Keratinocyte (primary cell): ENCODE measurements around the gene VAMP8. TPM values are rescaled to one million over a fixed set of nuclear protein-coding genes. Genes with fewer than 3 reads are reported as not detected.

Experiments used
- DNase-seq: peaks from one replicate; pipeline ENCODE4 v3.0.0-alpha.2; 2011; ENCODE audit warnings: low read depth, missing footprints, low spot score
- FAIRE-seq: peaks from 2 replicates; lab custom pipeline; 2011; peaks lifted over from hg19 to GRCh38; lab: Jason Lieb, UNC
- H2AFZ ChIP-seq: 2 replicates; pipeline ENCODE4 v1.6.0; 2012; ENCODE audit warnings: low read length, control low read depth, inconsistent platforms; ENCODE audit not compliant: control insufficient read depth
- H3K27ac ChIP-seq: 2 replicates; pipeline ENCODE4 v1.5.1; 2011; ENCODE audit warnings: low read length; ENCODE audit not compliant: control insufficient read depth, insufficient read depth
- H3K27me3 ChIP-seq: 3 replicates; pipeline ENCODE4 v1.6.0; 2011; ENCODE audit warnings: low read length; ENCODE audit not compliant: control insufficient read depth, insufficient read depth; ENCODE audit errors: extremely low read depth
- H3K36me3 ChIP-seq, 2 experiments: 2 replicates in 1 of 2; 3 replicates in 1 of 2; pipeline ENCODE4 v1.5.1; 2011; ENCODE audit warnings: low read length in 2 of 2, mild to moderate bottlenecking in 1 of 2; ENCODE audit not compliant: control insufficient read depth in 2 of 2, insufficient read depth in 2 of 2; ENCODE audit errors: extremely low read depth in 1 of 2
- H3K4me1 ChIP-seq: 3 replicates; pipeline ENCODE4 v1.5.1; 2011; ENCODE audit warnings: low read length; ENCODE audit not compliant: control insufficient read depth, insufficient read depth; ENCODE audit errors: extremely low read depth
- H3K4me2 ChIP-seq: 3 replicates; pipeline ENCODE4 v1.6.0; 2011; ENCODE audit warnings: low read depth, low read length; ENCODE audit not compliant: control insufficient read depth, insufficient read depth; ENCODE audit errors: extremely low read depth
- H3K4me3 ChIP-seq, 3 experiments: fragments of 200-600 bp in 1 of 3; sonication (generic) in 1 of 3; 2 replicates in 2 of 3; 3 replicates in 1 of 3; pipeline ENCODE4 v1.5.1; 2011 to 2016; ENCODE audit warnings: low read length in 3 of 3, mild to moderate bottlenecking in 3 of 3, control low read depth in 2 of 3, inconsistent platforms in 1 of 3, low read depth in 1 of 3, mixed read lengths in 1 of 3, mixed run types in 1 of 3, moderate library complexity in 1 of 3; ENCODE audit not compliant: control insufficient read depth in 2 of 3, insufficient read depth in 2 of 3; ENCODE audit errors: extremely low read depth in 1 of 3
- H3K79me2 ChIP-seq: 2 replicates; pipeline ENCODE4 v1.6.0; 2012; ENCODE audit warnings: low read length; ENCODE audit not compliant: control insufficient read depth, insufficient read depth
- H3K9ac ChIP-seq: 3 replicates; pipeline ENCODE4 v1.6.0; 2011; ENCODE audit warnings: low read length; ENCODE audit not compliant: control insufficient read depth, insufficient read depth; ENCODE audit errors: extremely low read depth
- H3K9me1 ChIP-seq: 3 replicates; pipeline ENCODE4 v1.6.0; 2011; ENCODE audit warnings: low read length; ENCODE audit not compliant: control insufficient read depth, insufficient read depth; ENCODE audit errors: extremely low read depth
- H3K9me3 ChIP-seq: 2 replicates; pipeline ENCODE4 v1.5.1; 2012; ENCODE audit warnings: low read depth, low read length; ENCODE audit not compliant: control insufficient read depth
- H4K20me1 ChIP-seq: 3 replicates; pipeline ENCODE4 v1.6.0; 2011; ENCODE audit warnings: low read length; ENCODE audit not compliant: control insufficient read depth, insufficient read depth; ENCODE audit errors: extremely low read depth
- EZH2 ChIP-seq: IDR thresholded peaks from one replicate; pipeline ENCODE4 v1.6.1; 2012; ENCODE audit warnings: inconsistent platforms, mild to moderate bottlenecking, low read length, moderate library complexity
- dilution Hi-C: fragments of 300-500 bp; cut with MboI; formaldehyde crosslinking; loops from one replicate; pipeline ENCODE4 v1.7.0; 2020; ENCODE audit warnings: low sequenced_read_pairs; ENCODE audit not compliant: extremely low pct_ligation_motif_present
- polyA plus RNA-seq, 5 experiments: library from polyadenylated mRNA; depleted of rRNA in 3 of 5; stranded (reverse) in 3 of 5; stranded (forward) in 1 of 5; unstranded in 1 of 5; fragments of >200 nt; gene quantifications; 1 replicate in 1 of 5; 2 replicates in 3 of 5; 3 replicates in 1 of 5; pipeline versions ENCODE4 v1.2.1 to v1.2.3, GENCODE V29; 2011 to 2012; ENCODE audit warnings: missing spikeins in 2 of 5, low read depth in 1 of 5, low replicate concordance in 1 of 5
- TF ChIP-seq, protein P1 (sequence below), 3 experiments: IDR thresholded peaks in 1 of 3; conservative IDR thresholded peaks in 1 of 3; optimal IDR thresholded peaks in 1 of 3; 2 replicates in 2 of 3; 3 replicates in 1 of 3; pipeline versions ENCODE3 to v1.5.1; 2011; ENCODE audit warnings: low read length in 3 of 3, mild to moderate bottlenecking in 3 of 3, moderate library complexity in 2 of 3, control low read depth in 1 of 3, inconsistent platforms in 1 of 3; ENCODE audit not compliant: insufficient read depth in 2 of 3; ENCODE audit errors: extremely low read depth in 1 of 3

The VAMP8 gene
- polyA plus RNA-seq, 1 donor (not counting 4 experiments of a cell fraction or from before 2014, with no cell fraction given) = 385 TPM

DNA sequence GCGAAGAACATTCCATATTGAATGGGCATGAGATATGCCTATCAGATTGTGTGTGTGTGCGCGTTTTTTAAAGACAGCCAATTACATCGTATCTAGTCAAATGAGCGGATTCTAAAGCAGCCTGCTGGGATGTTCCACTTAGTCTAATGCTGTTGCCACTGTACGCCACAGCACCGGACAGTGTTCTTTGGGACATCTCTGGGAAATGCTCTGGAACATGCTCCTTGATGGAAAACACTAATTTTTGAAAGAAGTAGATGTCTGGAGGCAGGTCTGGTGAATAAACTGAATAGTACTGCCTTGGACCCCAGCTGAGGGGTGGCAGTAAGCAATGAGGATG is 28.7 kb downstream of the VAMP8 start:
- Histone ChIP-seq H3K4me2 (no peak overlapping the region), H3K27me3 (no peaks in the 10 kb centered on the region), H3K4me1 (peaks cover 22% of the 10 kb centered on the region), H3K36me3 (peaks cover 3 to 15% of the 10 kb centered on the region in 2 experiments), H2AFZ (no peak overlapping the region), H4K20me1 (no peaks in the 10 kb centered on the region), H3K9me3 (no peaks in the 10 kb centered on the region), H3K79me2 (peaks cover 9% of the 10 kb centered on the region), H3K4me3 (no peak overlapping the region), H3K9ac (no peak overlapping the region), H3K9me1 (peaks cover 2% of the 10 kb centered on the region), H3K27ac (no peak overlapping the region)
- dilution Hi-C loops = no loop called here
- no peak for DNase-seq
- FAIRE-seq = no peak
- TF ChIP-seq, protein P1, sequence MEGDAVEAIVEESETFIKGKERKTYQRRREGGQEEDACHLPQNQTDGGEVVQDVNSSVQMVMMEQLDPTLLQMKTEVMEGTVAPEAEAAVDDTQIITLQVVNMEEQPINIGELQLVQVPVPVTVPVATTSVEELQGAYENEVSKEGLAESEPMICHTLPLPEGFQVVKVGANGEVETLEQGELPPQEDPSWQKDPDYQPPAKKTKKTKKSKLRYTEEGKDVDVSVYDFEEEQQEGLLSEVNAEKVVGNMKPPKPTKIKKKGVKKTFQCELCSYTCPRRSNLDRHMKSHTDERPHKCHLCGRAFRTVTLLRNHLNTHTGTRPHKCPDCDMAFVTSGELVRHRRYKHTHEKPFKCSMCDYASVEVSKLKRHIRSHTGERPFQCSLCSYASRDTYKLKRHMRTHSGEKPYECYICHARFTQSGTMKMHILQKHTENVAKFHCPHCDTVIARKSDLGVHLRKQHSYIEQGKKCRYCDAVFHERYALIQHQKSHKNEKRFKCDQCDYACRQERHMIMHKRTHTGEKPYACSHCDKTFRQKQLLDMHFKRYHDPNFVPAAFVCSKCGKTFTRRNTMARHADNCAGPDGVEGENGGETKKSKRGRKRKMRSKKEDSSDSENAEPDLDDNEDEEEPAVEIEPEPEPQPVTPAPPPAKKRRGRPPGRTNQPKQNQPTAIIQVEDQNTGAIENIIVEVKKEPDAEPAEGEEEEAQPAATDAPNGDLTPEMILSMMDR (optimal IDR thresholded peaks at IDR 0.05 in 1 of 3, IDR thresholded peaks at IDR 0.05 in 1 of 3, conservative IDR thresholded peaks at IDR 0.05 in 1 of 3; ENCODE audit: extremely low read depth in 1 of 3, insufficient read depth in 2 of 3, low read length in 3 of 3) = no peak
- no peak for TF ChIP-seq EZH2

DNA sequence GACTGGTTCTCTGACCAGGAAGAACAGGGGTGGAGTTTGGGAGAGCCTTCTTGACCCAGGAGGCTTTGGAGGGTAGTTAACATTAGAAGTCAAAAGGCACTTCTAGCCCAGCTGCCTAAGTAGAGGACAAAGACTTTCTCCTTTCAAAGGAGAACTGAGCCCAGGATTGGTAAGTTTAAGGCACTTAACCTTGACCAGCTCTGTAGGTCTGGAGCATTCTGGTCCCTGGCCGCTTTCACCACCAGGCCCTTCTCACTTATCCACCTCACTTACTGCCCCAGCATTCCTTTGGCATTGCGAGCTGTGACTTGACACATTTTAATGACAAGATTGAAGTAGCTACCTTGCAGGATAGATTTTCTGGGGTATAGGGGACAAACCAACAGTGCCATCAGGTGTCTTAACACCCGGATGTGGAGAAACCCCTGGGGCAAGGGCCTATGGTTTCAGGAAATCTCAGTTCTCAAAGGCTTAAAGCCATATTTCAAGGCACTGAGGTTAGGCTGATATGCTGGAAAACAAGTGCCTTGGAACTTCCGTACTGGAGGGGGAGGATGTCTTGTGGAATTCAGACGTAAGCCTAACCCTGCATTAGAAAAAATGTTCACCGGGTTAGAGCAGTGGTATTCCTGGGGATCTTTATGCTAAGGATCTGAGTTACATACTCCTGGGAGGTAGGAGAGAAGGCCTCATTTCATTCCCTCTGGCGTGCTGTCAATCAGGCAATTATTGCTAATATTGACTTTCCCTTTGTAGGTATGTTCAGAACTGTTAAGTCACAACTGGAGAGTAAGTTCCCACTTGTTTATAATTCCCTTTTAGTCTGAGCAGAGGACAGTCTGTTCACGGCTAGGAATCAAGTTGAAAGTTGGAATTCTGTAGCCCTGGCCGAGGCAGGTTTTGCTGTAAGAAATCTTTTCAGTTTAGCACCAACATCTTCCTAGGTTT is 30.2 kb downstream of the VAMP8 start:
- no peak overlapping the region for H3K4me3 ChIP-seq
- H3K9ac ChIP-seq = no peak overlapping the region
- no peak overlapping the region for H3K27ac ChIP-seq
- H2AFZ ChIP-seq = no peak overlapping the region
- H3K79me2 ChIP-seq = peaks cover 16% of the 10 kb centered on the region
- FAIRE-seq (no peak), DNase-seq (no peak)
- TF ChIP-seq, protein P1 (optimal IDR thresholded peaks at IDR 0.05 in 1 of 3, IDR thresholded peaks at IDR 0.05 in 1 of 3, conservative IDR thresholded peaks at IDR 0.05 in 1 of 3; ENCODE audit: extremely low read depth in 1 of 3, insufficient read depth in 2 of 3, low read length in 3 of 3) = no peak
- no peak for TF ChIP-seq EZH2
- peaks cover 23% of the 10 kb centered on the region for H3K4me1 ChIP-seq
- no peak overlapping the region for H3K4me2 ChIP-seq
- no peaks in the 10 kb centered on the region for H4K20me1 ChIP-seq
- no peaks in the 10 kb centered on the region for H3K27me3 ChIP-seq
- peaks cover 3 to 15% of the 10 kb centered on the region in 2 experiments for H3K36me3 ChIP-seq
- dilution Hi-C loops = no loop called here
- H3K9me1 ChIP-seq = peaks cover 2% of the 10 kb centered on the region
- no peaks in the 10 kb centered on the region for H3K9me3 ChIP-seq
